CD4-positive, CD25-positive, alpha-beta regulatory T cell (primary cell): Measurements from ENCODE around the gene RECQL5. TPM values are rescaled to one million over a fixed set of nuclear protein-coding genes. Genes with fewer than 3 reads are reported as not detected.

Source experiments
- ATAC-seq, 2 donors: fragments of 150-1000 bp; cut with Tn5 transposase; one replicate each; pipeline ENCODE4 v1.10.0; 2021; ENCODE audit warnings: low read depth in 2 of 2, moderate number of reproducible peaks in 2 of 2, moderate library complexity in 1 of 2
- DNase-seq, 3 donors: peaks; one replicate each; pipeline versions ENCODE4 v3.0.0 to v3.0.0-alpha.2; 2012 to 2022; ENCODE audit warnings: mixed read lengths in 1 of 3
- H3K27ac ChIP-seq: one replicate; pipeline ENCODE4 v1.7.0; 2013; ENCODE audit warnings: mild to moderate bottlenecking, low read length; ENCODE audit not compliant: insufficient read depth, poor library complexity, severe bottlenecking
- H3K27me3 ChIP-seq: one replicate; pipeline ENCODE4 v1.7.0; 2013; ENCODE audit warnings: low read length; ENCODE audit not compliant: control insufficient read depth, insufficient read depth
- H3K36me3 ChIP-seq: one replicate; pipeline ENCODE4 v1.7.0; 2013; ENCODE audit warnings: mild to moderate bottlenecking, low read length, moderate library complexity; ENCODE audit not compliant: control insufficient read depth, insufficient read depth
- H3K4me1 ChIP-seq: 2 replicates; pipeline ENCODE4 v1.7.0; 2013; ENCODE audit warnings: mild to moderate bottlenecking, low read length; ENCODE audit not compliant: insufficient read depth, control insufficient read depth, poor library complexity, severe bottlenecking
- H3K4me3 ChIP-seq: one replicate; pipeline ENCODE4 v1.7.0; 2013; ENCODE audit warnings: low read depth, mild to moderate bottlenecking, low read length, moderate library complexity
- H3K9me3 ChIP-seq, 2 experiments: 1 replicate in 1 of 2; 2 replicates in 1 of 2; pipeline ENCODE4 v1.7.0; 2013; ENCODE audit warnings: low read length in 2 of 2, mild to moderate bottlenecking in 1 of 2, moderate library complexity in 1 of 2; ENCODE audit not compliant: control insufficient read depth in 2 of 2
- H3K27ac Mint-ChIP-seq, 3 donors: one replicate each; pipeline ENCODE4 v1.8.0; 2020 to 2022; ENCODE audit warnings: mild to moderate bottlenecking in 3 of 3, mixed read lengths in 3 of 3, moderate library complexity in 2 of 3
- H3K27me3 Mint-ChIP-seq: one replicate; pipeline ENCODE4 v1.8.0; 2022; ENCODE audit warnings: mild to moderate bottlenecking, mixed read lengths
- H3K36me3 Mint-ChIP-seq: one replicate; pipeline ENCODE4 v1.8.0; 2020; ENCODE audit warnings: mixed read lengths
- H3K4me1 Mint-ChIP-seq, 4 donors: one replicate each; pipeline ENCODE4 v1.8.0; 2020 to 2022; ENCODE audit warnings: mixed read lengths in 4 of 4, mild to moderate bottlenecking in 1 of 4
- H3K4me3 Mint-ChIP-seq, 4 donors: one replicate each; pipeline ENCODE4 v1.8.0; 2020 to 2022; ENCODE audit warnings: mild to moderate bottlenecking in 4 of 4, mixed read lengths in 4 of 4, moderate library complexity in 3 of 4
- H3K9me3 Mint-ChIP-seq, 7 donors: one replicate each; pipeline ENCODE4 v1.8.0; 2020 to 2022; ENCODE audit warnings: mixed read lengths in 7 of 7, mild to moderate bottlenecking in 3 of 7, moderate library complexity in 2 of 7
- polyA plus RNA-seq, 4 donors: library from polyadenylated mRNA; unstranded; fragments of 300-500 nt; fragmentation: Illumina TruSeq; gene quantifications; one replicate each; pipeline ENCODE4 v1.2.3, GENCODE V29; 2021
- total RNA-seq: library from RNA; stranded (reverse); gene quantifications from one replicate; pipeline ENCODE4 v1.2.3, GENCODE V29; 2022

Gene RECQL5
- total and polyA plus RNA-seq, 5 donors from 2014 or later, result 8.7 to 25.5 (median 13.2) TPM

DNA sequence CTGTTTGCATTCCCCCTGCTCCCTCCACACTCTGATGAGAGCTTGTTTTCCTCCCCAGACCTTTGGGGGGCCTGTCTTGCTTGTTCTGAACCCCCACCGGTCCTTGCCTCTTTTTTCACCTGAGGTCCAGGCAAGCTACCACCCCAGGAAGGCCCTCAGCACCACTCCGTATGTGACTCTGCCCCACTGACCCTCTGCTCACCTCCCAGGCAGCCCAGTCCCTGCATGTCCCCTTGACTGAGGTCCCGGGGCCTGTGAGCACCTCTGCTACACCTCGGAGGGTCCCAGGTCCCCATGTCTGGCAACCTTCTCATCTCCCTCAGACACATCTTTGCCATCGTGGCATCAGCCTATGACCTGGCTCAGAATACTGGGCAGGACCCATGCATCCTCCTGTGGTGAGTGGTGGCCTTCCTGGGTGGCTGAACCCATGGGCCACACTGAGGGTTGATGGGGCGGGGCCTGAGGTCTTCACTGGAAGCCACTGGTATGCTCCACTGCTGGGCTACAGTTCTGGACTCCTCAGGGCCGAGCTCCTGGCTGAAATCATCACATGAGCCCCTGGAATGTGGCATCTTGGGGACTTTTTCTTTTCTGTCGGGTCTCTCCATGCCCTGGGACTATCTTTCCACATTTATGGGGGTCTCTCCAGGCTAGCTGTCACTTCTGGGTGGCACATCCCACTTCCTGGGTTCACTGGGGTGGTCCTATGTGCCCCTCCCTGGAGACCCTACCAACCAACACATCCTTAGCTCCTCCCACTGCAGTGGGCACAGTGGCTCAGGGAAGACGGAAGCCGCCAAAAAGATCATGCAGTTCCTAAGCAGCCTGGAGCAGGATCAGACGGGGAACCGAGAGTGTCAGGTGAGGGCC lies 75.9 kb downstream of the RECQL5 start:
- H3K27me3 Mint-ChIP-seq, result peaks cover 20% of the 10 kb centered on the region
- H3K27ac Mint-ChIP-seq, result peak overlapping the region in 1 of 3 donors; percentile 59
- peaks cover 22% of the 10 kb centered on the region for H3K4me1 ChIP-seq
- no peak overlapping the region for H3K27ac ChIP-seq
- peaks cover 0 to 19% (median 8%) of the 10 kb centered on the region in 4 donors for H3K4me1 Mint-ChIP-seq
- no peak overlapping the region for H3K4me3 ChIP-seq
- no peaks in the 10 kb centered on the region for H3K9me3 ChIP-seq
- ATAC-seq (no peak), DNase-seq (no peak)
- H3K36me3 ChIP-seq, result no peaks in the 10 kb centered on the region
- H3K27me3 ChIP-seq, result peaks cover 6% of the 10 kb centered on the region
- peak overlapping the region; percentile 26 to 82 (median 72) for H3K4me3 Mint-ChIP-seq
- no peaks in the 10 kb centered on the region for H3K36me3 Mint-ChIP-seq
- H3K9me3 Mint-ChIP-seq, result no peaks in the 10 kb centered on the region

DNA sequence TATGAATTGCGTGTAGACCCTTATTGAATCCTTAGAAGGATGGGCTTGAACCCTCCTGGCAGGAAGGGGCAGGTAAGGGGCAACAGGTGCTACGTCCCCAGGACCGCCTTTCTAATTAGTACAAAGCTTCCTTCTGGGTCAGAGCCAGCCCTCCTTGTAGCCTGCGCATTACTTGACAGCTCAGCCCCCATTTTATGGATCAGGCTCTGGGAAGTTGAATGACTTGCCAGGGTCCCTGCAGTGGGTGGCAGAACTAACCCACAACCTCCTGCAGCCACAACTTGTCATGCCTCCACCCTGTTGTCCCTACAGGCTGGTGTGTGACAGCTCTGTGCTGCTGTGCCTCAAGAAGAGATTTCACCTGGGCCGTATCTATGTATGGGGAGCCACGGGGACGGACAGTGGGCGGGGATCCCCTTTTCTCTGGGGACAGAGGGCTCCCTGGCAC lies 76.6 kb downstream of the RECQL5 start:
- Mint-ChIP-seq H3K4me3 (peak overlapping the region; percentile 26 to 75 (median 41)), H3K9me3 (no peaks in the 10 kb centered on the region), H3K4me1 (peaks cover 0 to 24% (median 9%) of the 10 kb centered on the region in 4 donors), H3K36me3 (no peaks in the 10 kb centered on the region), H3K27ac (peak overlapping the region in 1 of 3 donors; percentile 42), H3K27me3 (peaks cover 27% of the 10 kb centered on the region)
- Histone ChIP-seq H3K4me1 (peaks cover 22% of the 10 kb centered on the region), H3K27ac (no peak overlapping the region), H3K9me3 (no peaks in the 10 kb centered on the region), H3K27me3 (peaks cover 6% of the 10 kb centered on the region), H3K4me3 (no peak overlapping the region), H3K36me3 (no peaks in the 10 kb centered on the region)
- DNase-seq (peak in 1 of 3 donors; percentile 18), ATAC-seq (no peak)

DNA sequence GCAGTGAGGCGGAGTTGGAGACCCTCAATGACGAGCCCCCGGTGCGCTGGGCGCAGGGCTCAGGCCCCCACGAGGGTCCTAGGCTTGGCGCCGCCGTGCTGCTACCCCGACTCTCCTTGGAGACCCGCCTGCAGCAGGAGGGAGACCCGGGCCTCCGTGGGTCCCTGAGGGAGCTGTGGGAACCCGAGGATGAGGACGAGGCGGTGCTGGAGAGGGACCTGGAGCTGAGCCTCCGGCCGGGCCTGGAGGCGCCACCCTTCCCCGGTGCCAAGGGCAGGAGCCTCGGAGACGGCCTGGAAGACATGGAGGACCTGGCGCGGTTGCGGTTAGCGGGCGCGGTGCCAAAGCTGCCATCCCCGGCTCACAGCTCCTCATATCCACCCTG lies 77.0 kb downstream of the RECQL5 start:
- H3K4me3 Mint-ChIP-seq, result peak overlapping the region; percentile 26 to 75 (median 41)
- DNase-seq, result no peak
- H3K4me3 ChIP-seq, result no peak overlapping the region

DNA sequence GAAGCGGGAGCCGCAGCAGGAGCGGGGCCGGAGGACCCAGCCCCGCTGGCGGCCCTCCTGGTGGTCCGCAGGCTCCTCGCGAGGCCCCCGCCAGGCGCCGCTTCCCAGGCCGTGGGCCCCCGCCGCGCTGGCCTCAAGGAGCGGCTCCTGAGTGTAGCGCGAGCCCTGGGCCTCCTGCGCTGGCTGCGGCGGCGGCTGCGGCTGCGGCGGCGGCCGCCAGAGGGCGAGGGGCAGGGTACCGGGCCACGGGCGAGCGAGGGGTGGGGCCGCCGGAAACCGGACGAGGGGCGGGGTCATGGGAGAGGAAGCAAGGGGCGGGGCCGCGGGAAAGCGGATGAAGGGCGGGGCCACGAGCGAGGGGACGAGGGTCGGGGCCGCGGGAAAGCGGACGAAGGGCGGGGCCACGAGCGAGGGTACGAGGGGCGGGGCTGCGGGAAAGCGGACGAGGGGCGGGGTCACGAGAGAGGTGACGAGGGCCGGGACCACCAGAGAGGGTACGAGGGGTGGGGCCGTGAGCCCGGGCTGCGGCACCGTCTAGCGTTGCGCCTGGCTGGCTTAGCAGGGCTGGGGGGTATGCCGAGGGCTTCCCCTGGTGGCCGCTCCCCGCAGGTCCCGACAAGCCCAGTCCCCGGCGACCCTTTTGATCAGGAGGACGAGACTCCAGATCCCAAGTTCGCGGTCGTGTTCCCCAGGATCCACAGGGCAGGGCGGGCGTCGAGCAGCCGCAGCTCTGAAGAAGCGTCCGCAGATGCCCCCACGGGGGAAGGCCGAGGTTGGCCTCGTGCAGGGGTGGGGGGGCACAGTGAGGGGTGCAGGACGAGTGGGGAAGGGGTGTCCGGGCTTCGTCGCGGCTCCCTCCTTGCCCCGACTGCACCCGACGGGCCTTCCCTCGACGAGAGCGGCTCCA lies 77.7 kb downstream of the RECQL5 start:
- Mint-ChIP-seq H3K4me3 (peak overlapping the region; percentile 83 to 93 (median 84)), H3K27ac (peak overlapping the region in 1 of 3 donors; percentile 86), H3K27me3 (peaks cover 38% of the 10 kb centered on the region), H3K4me1 (peaks cover 0 to 24% (median 9%) of the 10 kb centered on the region in 4 donors), H3K36me3 (no peaks in the 10 kb centered on the region), H3K9me3 (no peaks in the 10 kb centered on the region)
- DNase-seq (peak; percentile 90 to 92 (median 92)), ATAC-seq (peak; percentile 86 to 91)
- Histone ChIP-seq H3K27ac (peak overlapping the region; percentile 65), H3K4me3 (no peak overlapping the region), H3K9me3 (no peaks in the 10 kb centered on the region), H3K4me1 (peaks cover 22% of the 10 kb centered on the region), H3K27me3 (peaks cover 6% of the 10 kb centered on the region), H3K36me3 (no peaks in the 10 kb centered on the region)

More for the DNA sequence above, 77.0 kb downstream of the RECQL5 start:
- Mint-ChIP-seq H3K27ac (no peak overlapping the region), H3K27me3 (peaks cover 31% of the 10 kb centered on the region), H3K4me1 (peaks cover 0 to 24% (median 9%) of the 10 kb centered on the region in 4 donors), H3K36me3 (no peaks in the 10 kb centered on the region), H3K9me3 (no peaks in the 10 kb centered on the region)
- Histone ChIP-seq H3K9me3 (no peaks in the 10 kb centered on the region), H3K36me3 (no peaks in the 10 kb centered on the region), H3K27me3 (peaks cover 6% of the 10 kb centered on the region), H3K4me1 (peaks cover 22% of the 10 kb centered on the region), H3K27ac (peak overlapping the region; percentile 65)
- no peak for ATAC-seq

DNA sequence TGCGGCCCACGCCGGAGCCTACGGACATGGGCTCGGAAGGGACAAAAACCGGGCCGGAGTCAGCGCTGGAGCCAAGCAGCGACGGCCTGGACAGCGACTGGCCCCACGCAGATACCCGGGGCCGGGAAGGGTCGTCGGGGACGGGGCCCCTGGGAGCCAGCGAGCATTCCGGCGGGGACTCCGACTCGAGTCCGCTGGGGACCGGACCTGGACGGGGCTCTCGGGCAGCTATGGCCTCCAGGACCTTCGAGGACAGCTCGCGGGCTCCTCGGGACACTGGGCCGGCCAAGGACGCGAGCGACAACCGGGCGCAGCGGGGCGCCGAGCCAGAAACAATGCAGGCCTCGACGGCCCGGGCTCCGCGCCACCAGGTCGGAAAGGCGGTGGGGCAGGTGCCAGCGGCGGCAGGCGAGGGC lies 78.3 kb downstream of the RECQL5 start:
- no peak overlapping the region for H3K27ac Mint-ChIP-seq
- H3K4me3 ChIP-seq, result no peak overlapping the region

DNA sequence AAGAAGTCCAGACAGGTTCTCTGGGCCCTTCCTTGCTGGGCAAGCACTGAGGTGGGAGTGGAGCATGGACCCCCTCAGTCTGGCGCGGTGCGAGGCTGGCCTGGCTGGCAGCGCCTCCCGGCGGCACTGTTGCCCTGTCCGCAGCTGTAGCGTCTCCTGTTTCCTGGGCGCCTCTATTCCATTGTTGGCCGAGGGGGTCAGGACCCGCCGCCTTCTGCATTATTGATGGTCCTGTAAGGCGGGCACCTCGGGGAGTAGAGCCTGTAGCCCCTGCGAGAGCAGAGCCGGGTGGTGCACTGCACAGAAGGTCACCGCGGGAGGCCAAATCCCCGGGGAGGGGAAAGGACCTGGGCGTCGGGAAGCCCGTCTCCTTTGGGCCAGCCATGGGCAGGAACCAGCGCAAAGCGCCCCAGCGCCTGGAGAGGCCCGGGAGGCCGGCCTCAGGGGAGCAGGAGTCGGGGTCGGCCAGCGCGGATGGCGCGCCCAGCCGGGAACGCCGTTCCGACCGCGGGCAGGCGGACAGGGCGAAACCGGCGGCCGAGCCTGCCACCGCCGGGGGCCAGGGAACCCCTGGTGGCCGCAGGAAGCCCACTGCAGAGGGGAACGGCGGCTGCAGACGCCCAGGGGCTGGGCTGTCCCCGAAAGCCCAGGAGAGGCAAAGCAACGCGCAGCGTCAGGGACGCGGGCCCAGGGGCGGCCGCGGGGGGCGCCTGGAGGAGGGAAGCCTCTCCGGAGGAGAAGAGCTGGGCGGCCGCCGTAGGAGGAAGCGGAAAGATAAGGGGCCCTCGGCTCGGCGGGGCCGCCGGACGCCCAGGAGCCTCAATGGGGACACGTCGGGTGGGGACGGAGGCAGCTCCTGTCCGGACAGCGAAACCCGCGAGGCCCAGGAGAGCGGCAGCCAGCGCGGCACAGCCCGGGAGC lies 79.0 kb downstream of the RECQL5 start, which contains the start of gene MYO15B:
MYO15B (plus strand) TSS at position 126 of the 921 bp plus-strand sequence; CDS start at position 384, 258 bp downstream.
- peaks cover 0 to 24% (median 9%) of the 10 kb centered on the region in 4 donors for H3K4me1 Mint-ChIP-seq
- Histone ChIP-seq H3K27ac (peak within 1 kb of the TSS; percentile 65), H3K4me3 (no peak within 1 kb of the TSS), H3K4me1 (peaks cover 22% of the 10 kb centered on the region), H3K36me3 (no peaks in the 10 kb centered on the region), H3K9me3 (no peaks in the 10 kb centered on the region), H3K27me3 (peaks cover 6% of the 10 kb centered on the region)
- H3K27me3 Mint-ChIP-seq, result peaks cover 45% of the 10 kb centered on the region
- DNase-seq (peak; percentile 50 to 64 (median 57)), ATAC-seq (peak; percentile 36 to 42)
- peak within 1 kb of the TSS; percentile 74 to 84 (median 78) for H3K4me3 Mint-ChIP-seq
- H3K27ac Mint-ChIP-seq, result peak within 1 kb of the TSS in 2 of 3 donors; percentile 31 to 56
- no peaks in the 10 kb centered on the region for H3K9me3 Mint-ChIP-seq
- no peaks in the 10 kb centered on the region for H3K36me3 Mint-ChIP-seq

More for the DNA sequence above, 78.3 kb downstream of the RECQL5 start:
- peak; percentile 7 to 8 for ATAC-seq
- DNase-seq, result peak in 1 of 3 donors; percentile 14
- Mint-ChIP-seq H3K9me3 (no peaks in the 10 kb centered on the region), H3K36me3 (no peaks in the 10 kb centered on the region), H3K4me1 (peaks cover 0 to 24% (median 9%) of the 10 kb centered on the region in 4 donors), H3K4me3 (peak overlapping the region in 3 of 4 donors; percentile 35 to 75 (median 69)), H3K27me3 (peaks cover 43% of the 10 kb centered on the region)
- peak overlapping the region; percentile 65 for H3K27ac ChIP-seq
- peaks cover 22% of the 10 kb centered on the region for H3K4me1 ChIP-seq
- H3K9me3 ChIP-seq, result no peaks in the 10 kb centered on the region
- H3K27me3 ChIP-seq, result peaks cover 6% of the 10 kb centered on the region
- no peaks in the 10 kb centered on the region for H3K36me3 ChIP-seq
